Fibroblast of pulmonary artery (primary cell): ENCODE data around the gene PWWP2A.

ENCODE experiments used
- DNase-seq: peaks from one replicate; pipeline ENCODE4 v3.0.0-alpha.2; 2010; ENCODE audit warnings: low read depth
- H3K4me3 ChIP-seq: replicated peaks from 2 replicates; pipeline ENCODE4 v1.5.1; 2011; ENCODE audit warnings: low read depth, mild to moderate bottlenecking, control low read depth, low read length, moderate library complexity
- TF ChIP-seq, protein P1 (sequence below): IDR thresholded peaks from 2 replicates; pipeline ENCODE4 v1.5.1; 2011; ENCODE audit warnings: mild to moderate bottlenecking, control low read depth, low read length, inconsistent platforms; ENCODE audit errors: missing control alignments

PWWP2A gene

DNA sequence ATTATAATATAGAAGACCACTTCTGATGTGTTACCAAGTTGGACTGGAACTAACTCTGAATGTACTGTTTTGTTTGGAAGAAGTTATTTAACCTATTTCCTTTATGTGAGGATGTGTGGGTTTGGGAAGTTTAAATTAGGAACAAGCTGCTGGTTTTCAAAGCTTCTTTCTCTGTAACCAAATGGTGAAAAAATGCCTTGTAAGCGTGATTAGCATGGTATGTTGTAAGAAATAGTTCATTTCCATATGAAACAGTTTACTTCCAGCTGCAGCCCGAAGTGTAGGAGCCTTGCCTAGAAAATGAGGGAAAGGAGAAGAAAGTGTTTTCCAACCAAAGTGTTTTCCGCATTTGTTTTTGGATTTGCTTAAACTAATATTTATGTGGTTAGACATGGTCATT is 74.3 kb downstream of the PWWP2A start:
- H3K4me3 ChIP-seq = no peak overlapping the region
- TF ChIP-seq, protein P1, sequence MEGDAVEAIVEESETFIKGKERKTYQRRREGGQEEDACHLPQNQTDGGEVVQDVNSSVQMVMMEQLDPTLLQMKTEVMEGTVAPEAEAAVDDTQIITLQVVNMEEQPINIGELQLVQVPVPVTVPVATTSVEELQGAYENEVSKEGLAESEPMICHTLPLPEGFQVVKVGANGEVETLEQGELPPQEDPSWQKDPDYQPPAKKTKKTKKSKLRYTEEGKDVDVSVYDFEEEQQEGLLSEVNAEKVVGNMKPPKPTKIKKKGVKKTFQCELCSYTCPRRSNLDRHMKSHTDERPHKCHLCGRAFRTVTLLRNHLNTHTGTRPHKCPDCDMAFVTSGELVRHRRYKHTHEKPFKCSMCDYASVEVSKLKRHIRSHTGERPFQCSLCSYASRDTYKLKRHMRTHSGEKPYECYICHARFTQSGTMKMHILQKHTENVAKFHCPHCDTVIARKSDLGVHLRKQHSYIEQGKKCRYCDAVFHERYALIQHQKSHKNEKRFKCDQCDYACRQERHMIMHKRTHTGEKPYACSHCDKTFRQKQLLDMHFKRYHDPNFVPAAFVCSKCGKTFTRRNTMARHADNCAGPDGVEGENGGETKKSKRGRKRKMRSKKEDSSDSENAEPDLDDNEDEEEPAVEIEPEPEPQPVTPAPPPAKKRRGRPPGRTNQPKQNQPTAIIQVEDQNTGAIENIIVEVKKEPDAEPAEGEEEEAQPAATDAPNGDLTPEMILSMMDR = no peak
- DNase-seq = no peak

DNA sequence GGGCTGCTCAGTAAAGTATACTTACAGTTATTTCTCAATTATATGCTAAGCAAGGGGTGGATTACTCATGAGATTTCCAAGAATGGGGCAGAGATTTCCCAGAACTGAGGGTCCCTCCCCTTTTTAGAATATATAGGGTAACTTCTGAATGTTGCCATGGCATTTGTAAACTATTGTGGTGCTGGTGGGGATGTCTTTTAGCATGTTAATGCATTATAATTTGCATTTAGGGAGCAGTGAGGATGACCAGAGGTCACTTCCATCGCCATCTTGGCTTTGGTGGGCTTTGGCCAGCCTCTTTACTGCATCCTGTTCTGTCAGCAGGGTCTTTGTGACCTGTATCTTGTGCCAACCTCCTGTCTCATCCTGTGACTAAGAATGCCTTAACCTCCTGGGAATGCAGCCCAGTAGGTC is 74.9 kb downstream of the PWWP2A start:
- DNase-seq = no peak
- H3K4me3 ChIP-seq = no peak overlapping the region
- TF ChIP-seq, protein P1 = no peak

DNA sequence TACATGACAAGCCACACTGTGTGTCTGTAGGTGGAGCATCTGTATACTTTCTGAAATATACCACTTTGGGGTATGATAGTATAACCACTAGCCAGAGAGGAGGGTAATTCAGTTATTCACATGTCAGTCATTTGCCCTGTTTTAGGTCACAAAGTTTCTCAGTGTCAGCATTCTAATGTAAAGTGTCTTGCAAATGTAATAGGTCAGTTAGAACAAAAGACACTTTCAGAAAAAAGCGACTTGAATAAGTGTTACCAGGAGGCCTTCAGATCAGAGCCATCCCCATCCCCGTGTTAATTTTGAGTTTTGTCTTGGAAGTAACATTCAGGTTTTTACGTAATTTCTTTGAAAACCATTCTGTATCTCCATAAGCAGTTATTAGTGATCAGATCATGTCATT is 76.6 kb downstream of the PWWP2A start:
- no peak overlapping the region for H3K4me3 ChIP-seq
- DNase-seq = no peak
- TF ChIP-seq, protein P1 = no peak
